ENCODE measurements around the gene MRPS33. TPM values are rescaled to one million over a fixed set of nuclear protein-coding genes. Genes with fewer than 3 reads are reported as not detected.

Gene MRPS33
- total RNA-seq, 1 experiment from 2014 or later, result 57.1 TPM

DNA sequence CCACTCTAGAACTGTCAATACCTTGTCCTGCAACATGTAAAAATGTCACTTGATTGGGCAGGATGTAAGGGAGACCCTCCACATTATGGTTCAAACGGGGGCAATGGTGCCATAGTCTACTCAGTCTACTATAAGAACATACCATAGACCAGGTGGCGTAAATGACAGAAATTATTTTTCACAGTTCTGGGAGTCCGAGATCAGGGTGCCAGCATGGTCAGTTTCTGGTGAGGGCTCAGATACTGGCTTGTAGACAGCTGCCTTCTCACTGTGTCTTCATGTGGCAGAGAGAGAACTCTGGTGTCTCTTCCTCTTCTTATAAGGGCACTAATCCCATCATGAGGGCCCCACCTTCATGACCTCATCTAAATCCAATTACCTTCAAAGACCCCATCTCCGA lies 40.4 kb upstream of the MRPS33 start:
- POLR2A ChIA-PET (ENCODE audit: unreplicated experiment), result no interaction called here
- H3K27me3 ChIP-seq (ENCODE audit: low read length), result peaks cover 53% of the 10 kb centered on the region
- no peaks in the 10 kb centered on the region for H3K9me3 ChIP-seq (ENCODE audit: low read length)
- DNase-seq, result no peak
- H3K4me1 ChIP-seq (ENCODE audit: insufficient read depth, low read length), result no peaks in the 10 kb centered on the region
- no peaks in the 10 kb centered on the region for H3K36me3 ChIP-seq (ENCODE audit: low read depth, low read length)
- no TSS peak for BruUV-seq (replicated peaks)
- H3K4me2 ChIP-seq (ENCODE audit: low read length), result no peak overlapping the region
- no peak overlapping the region for H3K9ac ChIP-seq (ENCODE audit: low read length)
- H2AFZ ChIP-seq (ENCODE audit: low read length), result no peak overlapping the region
- no peaks in the 10 kb centered on the region for H4K20me1 ChIP-seq (ENCODE audit: low read length)
- TF ChIP-seq EZH2phosphoT487 (IDR thresholded peaks at IDR 0.05; ENCODE audit: borderline replicate concordance, low read length) (no peak), EZH2 (IDR thresholded peaks at IDR 0.05; ENCODE audit: low read length, unreplicated experiment) (no peak)
- TF ChIP-seq, protein P1, sequence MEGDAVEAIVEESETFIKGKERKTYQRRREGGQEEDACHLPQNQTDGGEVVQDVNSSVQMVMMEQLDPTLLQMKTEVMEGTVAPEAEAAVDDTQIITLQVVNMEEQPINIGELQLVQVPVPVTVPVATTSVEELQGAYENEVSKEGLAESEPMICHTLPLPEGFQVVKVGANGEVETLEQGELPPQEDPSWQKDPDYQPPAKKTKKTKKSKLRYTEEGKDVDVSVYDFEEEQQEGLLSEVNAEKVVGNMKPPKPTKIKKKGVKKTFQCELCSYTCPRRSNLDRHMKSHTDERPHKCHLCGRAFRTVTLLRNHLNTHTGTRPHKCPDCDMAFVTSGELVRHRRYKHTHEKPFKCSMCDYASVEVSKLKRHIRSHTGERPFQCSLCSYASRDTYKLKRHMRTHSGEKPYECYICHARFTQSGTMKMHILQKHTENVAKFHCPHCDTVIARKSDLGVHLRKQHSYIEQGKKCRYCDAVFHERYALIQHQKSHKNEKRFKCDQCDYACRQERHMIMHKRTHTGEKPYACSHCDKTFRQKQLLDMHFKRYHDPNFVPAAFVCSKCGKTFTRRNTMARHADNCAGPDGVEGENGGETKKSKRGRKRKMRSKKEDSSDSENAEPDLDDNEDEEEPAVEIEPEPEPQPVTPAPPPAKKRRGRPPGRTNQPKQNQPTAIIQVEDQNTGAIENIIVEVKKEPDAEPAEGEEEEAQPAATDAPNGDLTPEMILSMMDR (conservative IDR thresholded peaks at IDR 0.05; ENCODE audit: low read depth, low read length), result no peak
- intact Hi-C loops (cut with micrococcal nuclease), result no loop called here
- no peak overlapping the region for H3K4me3 ChIP-seq (ENCODE audit: low read length)
- no peak overlapping the region for H3K27ac ChIP-seq (ENCODE audit: low read length)
- CTCF ChIA-PET, result no interaction called here
- H3K9me2 ChIP-seq (replicated peaks; ENCODE audit: low read length), result no peaks in the 10 kb centered on the region
- H3F3A ChIP-seq (ENCODE audit: low read length, unreplicated experiment), result no peaks in the 10 kb centered on the region
- ATAC-seq, result no peak
- no peaks in the 10 kb centered on the region for H3K79me2 ChIP-seq (ENCODE audit: low read length)

- BruUV-seq (replicated peaks), result no TSS peak
- H3K4me1 ChIP-seq (ENCODE audit: insufficient read depth, low read length), result no peaks in the 10 kb centered on the region
- no peaks in the 10 kb centered on the region for H3K79me2 ChIP-seq (ENCODE audit: low read length)
- H3K4me2 ChIP-seq (ENCODE audit: low read length), result no peak overlapping the region
- TF ChIP-seq EZH2 (IDR thresholded peaks at IDR 0.05; ENCODE audit: low read length, unreplicated experiment) (no peak), EZH2phosphoT487 (IDR thresholded peaks at IDR 0.05; ENCODE audit: borderline replicate concordance, low read length) (no peak)
- TF ChIP-seq, protein P1 (conservative IDR thresholded peaks at IDR 0.05; ENCODE audit: low read depth, low read length), result no peak
- POLR2A ChIA-PET (ENCODE audit: unreplicated experiment), result no interaction called here
- H3K4me3 ChIP-seq (ENCODE audit: low read length), result no peak overlapping the region
- no peak overlapping the region for H3K27ac ChIP-seq (ENCODE audit: low read length)
- H4K20me1 ChIP-seq (ENCODE audit: low read length), result no peaks in the 10 kb centered on the region
- DNase-seq (no peak), ATAC-seq (no peak)
- H2AFZ ChIP-seq (ENCODE audit: low read length), result no peak overlapping the region
- CTCF ChIA-PET, result no interaction called here
- peaks cover 54% of the 10 kb centered on the region for H3K27me3 ChIP-seq (ENCODE audit: low read length)
- H3K9me3 ChIP-seq (ENCODE audit: low read length), result no peaks in the 10 kb centered on the region
- no peaks in the 10 kb centered on the region for H3K9me2 ChIP-seq (replicated peaks; ENCODE audit: low read length)
- no peaks in the 10 kb centered on the region for H3K36me3 ChIP-seq (ENCODE audit: low read depth, low read length)
- intact Hi-C loops (cut with micrococcal nuclease), result no loop called here
- H3K9ac ChIP-seq (ENCODE audit: low read length), result no peak overlapping the region
- no peaks in the 10 kb centered on the region for H3F3A ChIP-seq (ENCODE audit: low read length, unreplicated experiment)
These were observed 38.9 kb upstream of the MRPS33 start for GRCh38 chr7:141053626-141054025.

GRCh38 chr7:141045842-141046620 lies 31.3 kb upstream of the MRPS33 start:
- TF ChIP-seq, protein P1 (conservative IDR thresholded peaks at IDR 0.05; ENCODE audit: low read depth, low read length), result no peak
- TF ChIP-seq EZH2phosphoT487 (IDR thresholded peaks at IDR 0.05; ENCODE audit: borderline replicate concordance, low read length) (no peak), EZH2 (IDR thresholded peaks at IDR 0.05; ENCODE audit: low read length, unreplicated experiment) (no peak)
- DNase-seq, result no peak
- no peak overlapping the region for H3K9ac ChIP-seq (ENCODE audit: low read length)

More at GRCh38 chr7:141045842-141046620, 31.3 kb upstream of the MRPS33 start:
- ChIA-PET CTCF (no interaction called here), POLR2A (ENCODE audit: unreplicated experiment) (no interaction called here)
- Histone ChIP-seq H3K4me2 (ENCODE audit: low read length) (no peak overlapping the region), H3K4me1 (ENCODE audit: insufficient read depth, low read length) (no peaks in the 10 kb centered on the region), H3K27ac (ENCODE audit: low read length) (no peak overlapping the region), H3K27me3 (ENCODE audit: low read length) (peaks cover 33% of the 10 kb centered on the region; the same call in 1 of the 2 replicates), H4K20me1 (ENCODE audit: low read length) (no peaks in the 10 kb centered on the region), H3F3A (ENCODE audit: low read length, unreplicated experiment) (no peaks in the 10 kb centered on the region), H3K9me3 (ENCODE audit: low read length) (no peaks in the 10 kb centered on the region), H3K79me2 (ENCODE audit: low read length) (no peaks in the 10 kb centered on the region), H2AFZ (ENCODE audit: low read length) (no peak overlapping the region), H3K9me2 (replicated peaks; ENCODE audit: low read length) (no peaks in the 10 kb centered on the region), H3K36me3 (ENCODE audit: low read depth, low read length) (no peaks in the 10 kb centered on the region), H3K4me3 (ENCODE audit: low read length) (no peak overlapping the region)
- no TSS peak for BruUV-seq (replicated peaks)
- no peak for ATAC-seq
- intact Hi-C loops (cut with micrococcal nuclease), result no loop called here

Data from PC-3 (cell line).